ENCODE data around the gene ARSB. TPM values are rescaled to one million over a fixed set of nuclear protein-coding genes. Genes with fewer than 3 reads are reported as not detected.

Gene ARSB
- polyA plus RNA-seq, 1 of the 3 experiments (the other 2 are of a cell fraction): 12.5 TPM

GRCh38 chr5:78895616-78896015 lies 89.5 kb downstream of the ARSB start (continued):
- TF ChIP-seq ZBTB33 (IDR thresholded peaks at IDR 0.05; ENCODE audit: borderline replicate concordance, low read depth): no peak

- no peak for DNase-seq
- CTCF ChIA-PET: no interaction called here
- Histone ChIP-seq H3K4me2 (no peak overlapping the region), H3K4me3 (ENCODE audit: low read depth in 2 of 2, low read length in 1 of 2) (no peak overlapping the region), H3K27ac (ENCODE audit: low read depth in 2 of 2, low read length in 1 of 2) (no peak overlapping the region), H3K9me3 (0 out of 2 replicates have a peak, but pooled peaks cover 5% of the 10 kb centered on the region), H3K36me3 (replicated peaks in 1 of 2; ENCODE audit: control insufficient read depth in 1 of 2, insufficient read depth in 2 of 2, low read length in 1 of 2) (no peaks in the 10 kb centered on the region), H2AFZ (ENCODE audit: low read depth) (no peak overlapping the region), H3K9me2 (no peaks in the 10 kb centered on the region), H4K20me1 (ENCODE audit: insufficient read depth) (no peaks in the 10 kb centered on the region), H3K9ac (no peak overlapping the region), H3K27me3 (ENCODE audit: insufficient read depth) (no peaks in the 10 kb centered on the region), H3K4me1 (ENCODE audit: control insufficient read depth in 1 of 2, insufficient read depth in 2 of 2, low read depth in 1 of 2, low read length in 1 of 2) (peaks cover 10 to 11% of the 10 kb centered on the region in 2 experiments; a peak in 3 of 4 replicates), H3K79me2 (ENCODE audit: insufficient read depth) (no peaks in the 10 kb centered on the region), H3F3A (replicated peaks; ENCODE audit: insufficient read depth) (peaks cover 9% of the 10 kb centered on the region)
- 92% methylated on average over 4 of the region's 4 CpGs for WGBS (ENCODE audit: low lambda C conversion rate)
- TF ChIP-seq SIN3A (IDR thresholded peaks at IDR 0.05; ENCODE audit: borderline replicate concordance, low read depth, low read length): no peak
- TF ChIP-seq RXRA (IDR thresholded peaks at IDR 0.05; ENCODE audit: borderline replicate concordance, low read depth): no peak
- no peak for TF ChIP-seq ZBTB33 (IDR thresholded peaks at IDR 0.05; ENCODE audit: borderline replicate concordance, low read depth)
- no peak for TF ChIP-seq RCOR1 (IDR thresholded peaks at IDR 0.05; ENCODE audit: low read length)
- TF ChIP-seq MXI1 (IDR thresholded peaks at IDR 0.05; ENCODE audit: low read depth, low read length): no peak
- no peak for TF ChIP-seq ELF1 (IDR thresholded peaks at IDR 0.05)
- no peak for TF ChIP-seq NRF1 (IDR thresholded peaks at IDR 0.05; ENCODE audit: low read depth, low read length)
- no peak for TF ChIP-seq RAD21 (IDR thresholded peaks at IDR 0.05; ENCODE audit: low read length)
- no peak for TF ChIP-seq POLR2AphosphoS5 (IDR thresholded peaks at IDR 0.05; ENCODE audit: low read depth, low read length)
- no peak for TF ChIP-seq SMC3 (IDR thresholded peaks at IDR 0.05; ENCODE audit: low read depth, low read length)
- no peak for TF ChIP-seq USF2 (IDR thresholded peaks at IDR 0.05; ENCODE audit: borderline replicate concordance, low read depth, low read length)
- POLR2A ChIA-PET: no interaction called here
Observed at GRCh38 chr5:78893940-78894677, 91.0 kb downstream of the ARSB start.

All from SK-N-SH (cell line).